Glomerular visceral epithelial cell (primary cell): ENCODE measurements around the gene EPN3.

Source experiments
- DNase-seq: peaks from one replicate; pipeline ENCODE4 v3.0.0-alpha.2; 2016; ENCODE audit errors: extremely low spot score

Gene EPN3

GRCh38 chr17:50589095-50589705 is 56.7 kb downstream of the EPN3 start:
- DNase-seq = no peak

GRCh38 chr17:50590946-50591737 is 58.6 kb downstream of the EPN3 start:
- DNase-seq = no peak

- DNase-seq = no peak
These were observed 60.8 kb downstream of the EPN3 start for GRCh38 chr17:50593321-50593720.
